MCF 10A (cell line): ENCODE measurements around the gene ALS2. TPM values are rescaled to one million over a fixed set of nuclear protein-coding genes. Genes with fewer than 3 reads are reported as not detected.
"Not testable (repeated sequence)": the region's sequence is repeated elsewhere in the genome, so short reads cannot be mapped to it uniquely, and the experiment has no call there.

ENCODE experiments used
- BruUV-seq: library from RNA; stranded (reverse); fragments of 400-500 nt; replicated peaks from 2 replicates; lab custom pipeline; 2021; lab: Mats Ljungman, UMichigan
- CTCF ChIA-PET: fragments of 300-600 bp; sonication (Branson Sonifier 250); formaldehyde crosslinking; extraction: SDS; loops from one replicate; lab custom pipeline; 2021; ENCODE audit warnings: antibody characterized with exemption, inconsistent platforms; lab: Yijun Ruan, JAX
- POLR2A ChIA-PET: fragments of 300-600, 350-650 bp; sonication (Branson Sonifier 250); formaldehyde crosslinking; extraction: SDS; loops from one replicate; lab custom pipeline; 2020; ENCODE audit warnings: antibody characterized with exemption, inconsistent platforms; lab: Yijun Ruan, JAX
- DNase-seq: peaks from one replicate; pipeline ENCODE4 v3.0.0-alpha.2; 2018; ENCODE audit not compliant: unreplicated experiment
- H3K27ac Mint-ChIP-seq: one replicate; pipeline ENCODE4 v1.8.0; 2022; ENCODE audit warnings: mild to moderate bottlenecking, low read depth, mixed read lengths; ENCODE audit not compliant: unreplicated experiment
- H3K27me3 Mint-ChIP-seq: one replicate; pipeline ENCODE4 v1.8.0; 2022; ENCODE audit warnings: mixed read lengths; ENCODE audit not compliant: insufficient read depth, unreplicated experiment
- H3K36me3 Mint-ChIP-seq: one replicate; pipeline ENCODE4 v1.8.0; 2022; ENCODE audit warnings: mild to moderate bottlenecking, moderate library complexity, mixed read lengths; ENCODE audit not compliant: insufficient read depth, unreplicated experiment
- H3K4me1 Mint-ChIP-seq: one replicate; pipeline ENCODE4 v1.8.0; 2022; ENCODE audit warnings: mixed read lengths; ENCODE audit not compliant: insufficient read depth, unreplicated experiment
- H3K4me3 Mint-ChIP-seq: one replicate; pipeline ENCODE4 v1.8.0; 2022; ENCODE audit warnings: mild to moderate bottlenecking, moderate library complexity, mixed read lengths; ENCODE audit not compliant: unreplicated experiment
- H3K9me3 Mint-ChIP-seq: one replicate; pipeline ENCODE4 v1.8.0; 2022; ENCODE audit warnings: mixed read lengths; ENCODE audit not compliant: unreplicated experiment
- CTCF ChIP-seq: fragments of 200-600 bp; IDR thresholded peaks from one replicate; pipeline ENCODE4 v1.8.0; 2022; ENCODE audit warnings: antibody characterized with exemption, mild to moderate bottlenecking; ENCODE audit not compliant: unreplicated experiment
- intact Hi-C: fragments of 100-400 bp; cut with micrococcal nuclease; formaldehyde crosslinking; loops from 2 replicates; pipeline ENCODE4 v1.14.1; 2022
- total RNA-seq: library from RNA; stranded (reverse); gene quantifications from 2 replicates; pipeline ENCODE4 v1.2.3, GENCODE V29; 2022

The ALS2 gene
- total RNA-seq, 1 experiment from 2014 or later, result 14.6 TPM

DNA sequence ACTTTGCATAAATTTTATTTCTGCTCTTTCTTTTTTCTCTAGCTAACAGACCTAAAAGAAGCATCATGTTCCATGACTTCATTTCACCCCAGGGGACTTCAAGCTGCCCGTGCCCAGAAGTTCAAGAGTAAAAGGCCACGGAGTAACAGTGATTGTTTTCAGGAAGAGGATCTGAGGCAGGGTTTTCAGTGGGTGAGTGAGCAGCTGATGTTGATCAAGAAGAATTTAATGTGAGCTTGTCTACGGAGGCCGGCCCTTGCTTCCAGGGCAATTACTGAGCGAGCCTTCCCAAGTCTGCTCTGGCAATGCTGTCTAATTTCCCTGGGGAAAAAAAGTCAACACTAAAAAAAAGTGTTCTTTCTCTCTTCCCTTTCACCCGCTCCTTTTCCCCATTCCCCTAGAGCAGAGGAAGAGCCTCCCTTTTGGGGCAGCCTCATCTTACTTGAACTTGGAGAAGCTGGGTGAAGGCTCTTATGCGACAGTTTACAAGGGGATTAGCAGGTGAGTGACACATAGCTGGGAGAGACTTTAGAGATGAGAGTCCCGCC lies 26.8 kb upstream of the ALS2 start:
- intact Hi-C loops, result no loop called here
- TF ChIP-seq CTCF, result no peak
- no TSS peak for BruUV-seq
- Mint-ChIP-seq H3K9me3 (no peaks in the 10 kb centered on the region), H3K27ac (no peak overlapping the region), H3K4me3 (no peak overlapping the region), H3K36me3 (no peaks in the 10 kb centered on the region), H3K4me1 (no peaks in the 10 kb centered on the region), H3K27me3 (no peaks in the 10 kb centered on the region)
- DNase-seq, result no peak
- CTCF ChIA-PET, result interaction anchor here (0.6 to 2.8 kb wide), 4 partner anchors 12 to 52 kb away, joined by 3 to 10 read pairs (median 4); no protein-coding TSS in a partner anchor
- POLR2A ChIA-PET, result interaction anchor here (0.5 to 1.2 kb wide), 3 partner anchors 31 to 426 kb away, joined by 3 to 4 read pairs (median 4); no protein-coding TSS in a partner anchor

DNA sequence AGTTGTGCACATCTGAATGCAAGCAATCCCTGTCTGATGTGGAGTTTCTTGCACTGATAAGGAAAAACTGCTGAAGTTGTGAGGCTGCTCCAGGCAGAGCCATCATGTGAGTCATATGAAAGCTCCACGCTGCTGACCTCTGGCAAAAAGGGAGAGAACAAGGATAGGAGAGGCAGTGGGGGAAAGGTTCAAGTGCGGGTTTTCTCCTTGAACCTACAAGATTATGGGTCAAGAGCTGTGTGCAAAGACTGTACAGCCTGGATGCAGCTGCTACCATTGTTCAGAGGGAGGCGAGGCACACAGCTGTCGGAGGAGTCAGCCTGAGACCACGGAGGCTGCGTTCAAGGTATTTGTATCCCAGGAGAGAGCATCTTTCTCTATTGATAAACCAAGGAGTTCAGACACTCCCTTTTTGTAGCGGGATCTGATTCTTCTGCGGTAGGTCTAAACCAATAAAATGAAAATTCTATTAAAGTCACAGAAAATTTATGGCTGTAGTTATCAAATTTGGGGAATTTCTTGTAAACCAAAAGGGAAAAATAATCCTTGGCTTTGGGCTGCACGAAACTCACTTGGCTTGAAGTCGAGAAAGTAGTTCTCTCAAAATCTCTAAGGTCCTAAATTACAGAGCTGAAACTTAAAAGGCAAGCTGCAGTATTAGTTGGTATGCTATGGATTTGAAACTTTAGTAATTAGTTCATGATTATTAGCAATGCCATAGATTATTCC lies 25.9 kb upstream of the ALS2 start, which contains the start of gene CDK15:
Gene CDK15, plus strand, starts transcription at position 96 of the 729 bp plus-strand sequence. Its CDS starts 128 bp downstream, at position 224.
- no peaks in the 10 kb centered on the region for H3K36me3 Mint-ChIP-seq
- no peak for DNase-seq
- H3K4me3 Mint-ChIP-seq, result no peak within 1 kb of the TSS
- intact Hi-C loops, result no loop called here
- H3K27ac Mint-ChIP-seq, result no peak within 1 kb of the TSS
- no peaks in the 10 kb centered on the region for H3K9me3 Mint-ChIP-seq
- no TSS peak for BruUV-seq
- H3K4me1 Mint-ChIP-seq, result no peaks in the 10 kb centered on the region
- ChIA-PET CTCF (interaction anchor here (0.6 to 2.8 kb wide), 4 partner anchors 11 to 53 kb away, joined by 3 to 10 read pairs (median 4); no protein-coding TSS in a partner anchor), POLR2A (interaction anchor here (1.0 kb wide), 1 partner anchor 26 kb away, joined by 3 read pairs; the partner anchor contains the start of gene ALS2)
- H3K27me3 Mint-ChIP-seq, result no peaks in the 10 kb centered on the region
- TF ChIP-seq CTCF, result no peak

DNA sequence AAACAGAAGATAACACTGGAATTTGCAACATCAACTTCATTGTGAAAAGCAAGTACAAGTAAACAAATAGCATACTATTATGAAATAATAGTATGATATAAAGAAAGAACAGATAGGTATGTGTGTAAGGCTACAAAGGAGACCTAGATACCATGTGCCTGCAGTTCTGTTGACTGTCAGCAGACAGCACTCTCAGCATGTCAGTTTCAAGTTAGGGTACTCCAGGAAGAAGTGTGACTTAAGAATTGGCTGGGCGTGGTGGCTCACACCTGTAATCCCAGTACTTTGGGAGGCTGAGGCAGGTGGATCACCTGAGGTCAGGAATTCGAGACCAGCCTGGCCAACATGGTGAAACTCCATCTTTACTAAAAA lies 18.2 kb upstream of the ALS2 start:
- POLR2A ChIA-PET, result interaction anchor here (1.6 kb wide), 1 partner anchor 18 kb away, joined by 7 read pairs; the partner anchor contains the start of gene ALS2
- peaks cover 12% of the 10 kb centered on the region for H3K4me1 Mint-ChIP-seq
- H3K36me3 Mint-ChIP-seq, BruUV-seq, CTCF ChIA-PET, H3K4me3 Mint-ChIP-seq, H3K27me3 Mint-ChIP-seq, H3K9me3 Mint-ChIP-seq, H3K27ac Mint-ChIP-seq: not testable (repeated sequence)
- intact Hi-C loops, result loop anchor here (5.0 to 10.0 kb wide), 3 partner anchors 303 to 564 kb away; no protein-coding TSS in a partner anchor
- TF ChIP-seq CTCF, result peak; percentile 10
- DNase-seq, result peak; percentile 30
